ENCODE data around the gene TRMO.

DNA sequence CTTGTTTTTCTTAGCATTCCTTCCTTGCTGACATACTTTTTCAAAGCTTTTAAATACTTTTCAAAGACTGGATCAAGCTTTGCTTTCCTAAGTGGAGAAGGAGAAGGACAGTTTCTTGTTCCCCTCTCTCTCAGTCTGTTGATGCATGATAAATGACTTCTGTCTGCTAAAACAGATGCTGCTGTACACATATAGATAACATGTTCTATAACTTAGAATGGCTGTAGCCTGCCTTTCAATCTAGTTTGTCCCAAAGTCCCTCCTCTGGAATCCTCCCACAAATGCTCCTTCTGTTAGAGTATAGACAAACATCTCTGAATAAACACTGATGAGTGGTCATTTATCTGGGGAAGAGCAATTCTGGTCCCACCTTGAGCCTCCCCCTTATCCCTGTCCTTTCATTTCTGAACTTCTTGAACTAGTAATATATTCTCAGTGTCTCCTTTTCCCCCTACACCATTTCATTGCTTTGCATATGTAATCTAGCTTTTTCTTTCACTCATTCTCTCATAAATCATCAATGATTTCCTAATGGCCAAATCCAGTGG is 21.1 kb upstream of the TRMO start:
- TF ChIP-seq TAF1 (IDR thresholded peaks at IDR 0.05; ENCODE audit: low read depth): no peak
- TF ChIP-seq, protein P1, sequence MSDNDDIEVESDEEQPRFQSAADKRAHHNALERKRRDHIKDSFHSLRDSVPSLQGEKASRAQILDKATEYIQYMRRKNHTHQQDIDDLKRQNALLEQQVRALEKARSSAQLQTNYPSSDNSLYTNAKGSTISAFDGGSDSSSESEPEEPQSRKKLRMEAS (IDR thresholded peaks at IDR 0.05): no peak
